LoVo (cell line): ENCODE results near the gene MED8.
"Not testable (repeated sequence)": the region's sequence is repeated elsewhere in the genome, so short reads cannot be mapped to it uniquely, and the experiment has no call there.

Experiments
- DNase-seq: peaks from one replicate; pipeline ENCODE4 v3.0.0-alpha.2; 2016; ENCODE audit warnings: low spot score

MED8 gene

DNA sequence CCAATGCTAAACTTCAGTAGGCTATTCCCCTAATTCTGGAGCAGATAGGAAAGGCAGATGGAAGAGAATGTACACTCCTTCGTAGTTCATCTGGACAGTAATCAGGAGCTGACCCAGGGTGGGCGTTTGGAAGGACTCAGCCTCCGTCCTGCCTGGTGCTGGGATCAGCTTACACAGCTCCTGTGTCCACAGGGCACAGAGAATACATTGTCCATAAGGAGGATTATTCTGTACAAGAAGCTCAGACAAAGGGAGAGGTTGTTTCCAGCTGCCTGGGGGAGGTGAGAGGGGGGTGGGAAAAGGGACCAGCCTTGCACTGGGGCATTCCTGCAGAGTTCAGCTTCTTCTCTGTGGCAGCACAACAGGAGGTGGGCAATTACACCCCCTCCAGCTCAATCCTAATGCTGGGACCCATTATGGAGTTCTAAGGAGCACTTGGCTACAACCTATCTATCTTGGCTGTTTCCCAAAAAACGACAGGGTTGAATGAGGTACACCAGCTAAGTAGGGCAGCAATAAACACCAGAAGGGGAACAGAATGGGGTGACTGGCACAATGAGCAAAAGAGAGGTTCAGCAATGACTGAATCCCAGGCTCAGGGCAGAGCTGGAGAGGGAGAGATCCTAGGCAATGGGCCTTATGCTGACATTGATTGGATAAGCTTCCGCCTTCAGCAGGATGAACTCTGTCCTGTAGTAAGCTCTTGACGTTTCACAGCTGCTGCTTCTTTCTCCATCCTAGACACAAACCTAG is 7.4 kb downstream of the MED8 start:
- DNase-seq, result no peak

DNA sequence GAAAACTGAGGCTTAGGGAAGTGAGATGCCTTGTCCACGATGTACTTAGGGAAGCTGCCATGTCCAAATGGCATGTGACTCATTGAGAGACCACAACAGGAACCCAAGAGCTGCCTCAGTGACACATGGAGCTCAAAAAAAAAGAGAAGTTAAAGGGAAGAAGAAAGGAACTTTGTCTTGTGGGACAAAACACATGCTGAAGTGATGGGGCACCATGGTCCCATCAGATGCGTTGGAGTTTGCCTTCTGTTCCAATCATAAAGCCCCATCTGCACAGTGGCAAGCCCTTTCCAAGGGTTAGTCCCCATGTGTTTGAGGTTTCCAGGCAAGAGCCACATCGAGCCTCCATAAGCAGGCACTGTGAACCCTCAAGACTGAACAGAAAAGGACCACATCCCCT is 8.0 kb downstream of the MED8 start:
- no peak for DNase-seq

DNA sequence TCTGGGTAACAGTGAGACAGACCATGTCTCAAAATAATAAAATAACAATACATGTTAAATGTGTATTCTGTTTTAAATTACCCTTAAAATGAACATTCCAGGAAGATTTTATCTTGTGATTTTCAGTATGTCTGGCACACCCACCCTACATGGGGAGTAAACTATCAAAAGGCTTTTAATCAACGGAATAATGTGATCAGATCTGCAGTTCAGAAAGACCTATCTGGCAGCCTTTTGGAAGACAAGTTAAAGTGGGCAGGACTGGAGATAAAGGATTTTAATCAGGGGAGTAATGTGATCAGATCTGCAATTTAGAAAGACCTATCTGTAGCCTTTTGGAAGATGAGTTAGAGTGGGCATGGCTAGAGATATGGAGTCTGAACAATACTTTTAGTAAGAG is 10.1 kb downstream of the MED8 start:
- no peak for DNase-seq

DNA sequence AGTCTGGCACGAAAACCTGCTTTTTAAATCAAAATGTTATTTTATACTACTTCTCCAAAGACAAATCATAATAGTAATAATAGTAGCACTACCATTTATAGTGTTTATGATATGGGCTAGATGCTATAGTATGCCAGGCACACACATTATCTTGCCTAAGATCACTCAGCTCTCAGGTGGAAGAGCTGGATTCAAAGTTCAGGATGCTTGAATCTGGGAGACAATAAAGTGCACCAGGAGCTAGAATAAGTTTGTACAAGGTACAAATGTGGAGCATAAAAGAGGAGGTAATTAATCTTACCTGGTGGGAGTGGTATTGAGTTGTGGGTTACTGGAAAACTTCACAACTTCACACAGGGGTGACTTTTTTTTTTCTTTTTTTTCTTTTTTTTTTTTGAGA is 11.8 kb downstream of the MED8 start:
- DNase-seq, result no peak

DNA sequence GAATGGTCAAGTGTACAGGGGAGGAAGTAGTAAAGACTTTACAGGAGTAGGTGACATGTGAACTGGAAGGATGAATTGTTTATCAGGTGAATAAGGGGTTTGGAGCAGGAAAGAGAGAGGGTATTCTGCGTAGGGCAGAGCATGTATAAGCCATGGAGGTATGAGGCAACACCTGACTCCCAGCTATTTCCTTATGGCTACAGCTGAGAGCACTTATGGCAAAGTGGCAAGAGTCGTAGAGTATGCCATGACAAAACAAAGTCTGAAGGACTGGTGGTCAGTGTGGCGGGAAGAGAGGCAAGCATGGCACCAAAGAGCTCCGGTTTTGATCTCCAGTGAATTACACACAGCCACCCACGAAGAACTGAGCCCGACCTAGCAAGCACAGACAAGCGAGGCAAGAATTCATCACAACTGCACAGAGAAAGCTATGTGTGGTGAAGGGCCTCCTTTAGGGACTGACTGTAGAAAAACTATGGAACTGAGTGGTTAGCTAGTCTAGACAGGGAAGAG is 12.8 kb downstream of the MED8 start:
- no peak for DNase-seq

DNA sequence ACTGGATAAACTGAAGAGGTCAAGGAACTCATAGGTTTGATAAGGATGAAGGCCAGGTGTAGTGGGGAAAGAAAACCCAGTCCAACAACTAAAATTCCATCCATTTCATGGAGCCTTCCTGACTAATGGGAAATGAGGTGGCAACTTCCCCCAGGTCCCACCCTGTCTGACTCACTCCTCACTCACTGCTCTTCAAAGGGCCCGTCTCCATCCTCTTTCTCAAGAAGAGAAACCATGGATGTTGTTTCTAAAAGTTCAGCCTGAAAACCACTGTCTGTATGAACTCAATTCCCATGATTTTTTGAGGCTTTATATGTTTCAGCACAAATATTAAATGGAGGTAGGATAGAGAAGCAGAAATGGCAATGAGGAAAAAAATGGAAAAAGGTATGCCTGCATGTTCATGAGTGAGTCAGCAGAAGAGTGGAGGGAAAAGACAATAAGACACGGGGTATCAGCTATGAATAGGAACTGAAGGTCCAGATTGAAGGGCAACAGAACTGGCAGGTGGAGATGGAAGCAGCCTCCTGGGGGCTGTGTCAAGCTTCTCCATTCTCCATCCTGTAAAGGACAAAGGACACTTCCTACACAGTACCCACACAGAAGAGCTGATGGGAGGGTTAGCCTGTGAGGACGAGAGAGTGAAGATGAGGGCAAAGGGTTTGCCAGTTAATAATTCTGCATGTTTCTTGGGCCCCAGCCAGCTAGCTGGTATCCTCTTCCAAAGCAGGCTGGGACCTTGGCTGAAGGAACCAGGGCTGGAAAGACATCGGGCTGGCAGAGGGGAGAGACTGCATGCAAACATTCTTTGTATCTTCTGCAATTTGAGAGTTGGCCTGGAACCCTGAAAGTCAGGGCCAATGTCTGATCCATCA is 16.3 kb downstream of the MED8 start:
- DNase-seq, result peak; percentile 88

DNA sequence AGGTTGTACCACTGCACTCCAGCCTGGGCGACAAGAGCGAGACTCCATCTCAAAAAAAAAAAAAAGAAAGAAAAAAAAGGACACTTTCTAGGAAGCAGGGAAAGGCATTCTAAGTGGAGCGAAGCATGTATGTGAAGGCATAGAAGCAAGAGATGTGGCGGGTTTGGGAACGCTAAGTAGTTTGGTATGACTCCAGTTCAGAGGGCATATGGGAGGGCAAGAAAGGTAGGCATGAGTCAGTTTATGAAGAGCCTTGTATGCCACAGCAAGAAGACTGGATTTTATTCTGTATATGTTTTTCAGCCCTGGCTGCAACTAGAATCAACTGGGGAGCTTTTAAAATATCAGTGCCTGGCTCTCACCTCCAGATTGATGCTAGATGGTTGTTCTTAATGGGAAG is 17.4 kb downstream of the MED8 start:
- peak; percentile 37 for DNase-seq

DNA sequence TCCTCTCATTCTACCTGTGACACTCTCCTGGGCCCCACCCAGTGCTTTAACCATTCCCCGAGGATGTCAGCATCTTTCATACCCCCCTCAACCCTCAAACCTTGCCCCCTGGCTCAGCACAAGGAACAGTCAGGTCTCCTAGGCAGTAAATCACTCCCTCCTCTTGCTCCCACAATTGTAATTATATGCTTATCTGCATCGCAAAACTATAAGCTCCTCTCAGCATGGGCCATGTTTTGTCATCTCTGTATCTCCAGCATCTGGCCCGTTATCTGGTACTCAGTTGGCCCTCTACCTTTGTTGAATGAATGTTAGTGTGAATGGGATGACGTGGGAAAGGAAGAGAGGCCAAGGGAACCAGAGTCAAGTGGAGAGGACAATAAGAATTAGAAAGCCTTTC is 19.0 kb downstream of the MED8 start:
- no peak for DNase-seq

DNA sequence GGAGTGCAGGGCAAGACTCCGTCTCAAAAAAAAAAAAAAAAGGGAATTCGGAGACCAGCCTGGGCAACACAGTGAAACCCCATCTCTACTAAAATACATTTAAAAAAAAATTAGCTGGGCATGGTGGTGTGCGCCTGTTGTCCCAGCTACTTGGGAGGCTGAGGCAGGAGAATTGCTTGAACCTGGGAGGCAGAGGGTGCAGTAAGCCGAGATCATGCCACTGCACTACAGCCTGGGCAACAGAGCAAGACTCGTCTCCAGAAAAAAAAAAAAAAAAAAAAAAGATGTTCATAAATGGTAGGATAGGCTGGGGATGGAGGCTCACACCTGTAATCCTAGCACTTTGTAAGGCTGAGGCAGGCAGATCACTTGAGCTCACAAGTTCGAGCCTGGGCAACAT is 19.8 kb downstream of the MED8 start:
- DNase-seq, result not testable (repeated sequence)

DNA sequence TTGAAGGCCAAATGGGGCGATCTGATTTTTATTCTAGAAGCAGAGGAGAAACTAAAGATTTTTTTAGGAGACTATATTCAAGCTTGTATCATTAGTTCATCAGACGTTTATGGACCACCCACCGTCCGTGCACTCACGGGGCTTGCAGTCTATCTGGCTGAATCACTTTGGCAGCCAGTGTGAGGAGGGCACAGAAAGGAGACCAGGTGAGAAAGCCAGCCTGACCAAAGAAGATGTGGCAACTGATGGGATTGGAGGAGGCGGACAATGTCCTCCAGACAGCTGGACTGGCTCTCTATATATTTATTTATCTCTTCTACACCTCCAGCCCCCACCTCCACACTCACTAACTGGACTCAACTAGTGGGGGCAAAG is 21.0 kb downstream of the MED8 start:
- DNase-seq, result peak; percentile 32

DNA sequence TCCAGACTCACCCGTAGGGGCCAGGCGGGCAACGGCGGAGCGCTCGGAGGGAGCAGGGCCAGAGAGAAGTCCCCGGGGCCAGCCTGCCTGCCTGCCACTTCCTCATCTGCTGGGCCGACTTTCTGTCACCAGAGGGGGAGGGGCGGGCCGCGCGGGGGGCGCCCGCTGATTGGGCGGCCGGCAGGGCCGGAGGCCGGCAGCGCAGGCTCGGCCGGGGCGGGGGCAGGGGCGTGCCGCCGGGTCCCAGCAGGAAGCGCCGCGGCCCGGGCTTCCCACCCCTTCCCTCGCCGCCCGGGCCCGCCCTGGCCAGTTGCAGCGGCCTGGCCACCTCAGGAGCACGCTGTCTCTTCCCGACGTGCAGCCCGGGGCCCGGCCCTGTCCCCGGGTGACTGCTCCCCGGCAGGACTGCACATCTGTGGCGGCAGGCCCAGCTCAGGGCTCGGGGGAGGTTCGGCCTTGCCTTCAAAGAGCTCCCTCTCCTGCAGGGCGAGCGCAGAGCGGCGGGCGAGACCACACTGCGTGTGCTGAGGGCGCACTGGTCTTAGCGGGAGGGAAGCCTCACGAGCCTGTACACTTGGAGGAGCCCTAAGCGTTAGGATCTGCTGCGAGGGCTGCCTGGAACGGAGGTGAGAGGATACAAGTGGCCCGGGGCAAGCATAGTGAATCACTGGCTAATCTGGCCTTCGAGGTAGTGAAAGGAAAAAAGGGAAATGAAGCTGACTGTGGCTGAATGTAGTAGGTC is 21.5 kb downstream of the MED8 start, which contains the start of gene ELOVL1:
ELOVL1 (minus strand) TSS at position 108 of the 742 bp plus-strand sequence. CDS start 2,402 bp downstream, outside the sequence.
- DNase-seq, result peak; percentile 91

DNA sequence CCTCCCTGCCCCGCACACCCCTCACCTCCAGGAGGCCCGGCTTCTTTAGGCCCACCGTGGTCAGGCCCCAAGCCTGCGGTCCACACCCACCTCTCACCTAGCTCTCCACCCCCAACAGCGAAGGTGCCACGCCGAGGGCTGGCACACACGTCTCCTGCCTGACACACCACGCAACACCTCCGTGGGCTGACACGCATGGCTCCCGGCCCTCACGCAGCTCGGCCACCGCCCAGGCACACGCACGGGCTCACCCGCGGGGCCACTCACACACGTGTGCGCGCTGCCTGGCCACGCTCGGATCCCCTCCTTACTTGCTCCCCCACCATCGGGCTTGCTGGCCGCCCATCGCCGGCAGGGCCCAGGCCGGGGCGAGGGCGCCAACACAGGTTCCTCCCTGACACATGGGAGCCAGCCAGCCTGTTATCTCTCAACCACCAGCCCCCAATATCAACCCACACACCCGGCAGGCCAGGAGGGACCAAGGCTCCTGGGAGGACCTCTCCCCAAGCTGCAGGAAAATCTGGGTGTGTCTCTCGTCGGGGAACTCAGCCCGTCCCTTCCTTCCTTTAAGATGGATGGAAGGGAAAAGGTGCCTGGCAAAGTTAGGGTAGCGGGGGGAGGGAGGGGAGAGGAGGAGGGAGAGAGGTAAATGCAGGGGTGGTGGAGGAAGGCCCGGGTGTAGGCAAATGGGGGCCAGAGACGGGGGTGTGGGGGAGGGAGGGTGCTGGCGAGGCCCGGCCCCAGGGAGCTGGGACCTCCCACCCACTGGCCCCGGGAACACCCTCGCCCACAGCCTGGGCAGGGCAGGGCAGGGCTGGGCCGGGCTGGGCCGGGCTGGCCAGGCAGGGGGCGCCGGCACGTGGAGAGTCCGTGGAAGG is 22.3 kb downstream of the MED8 start:
- DNase-seq, result no peak

DNA sequence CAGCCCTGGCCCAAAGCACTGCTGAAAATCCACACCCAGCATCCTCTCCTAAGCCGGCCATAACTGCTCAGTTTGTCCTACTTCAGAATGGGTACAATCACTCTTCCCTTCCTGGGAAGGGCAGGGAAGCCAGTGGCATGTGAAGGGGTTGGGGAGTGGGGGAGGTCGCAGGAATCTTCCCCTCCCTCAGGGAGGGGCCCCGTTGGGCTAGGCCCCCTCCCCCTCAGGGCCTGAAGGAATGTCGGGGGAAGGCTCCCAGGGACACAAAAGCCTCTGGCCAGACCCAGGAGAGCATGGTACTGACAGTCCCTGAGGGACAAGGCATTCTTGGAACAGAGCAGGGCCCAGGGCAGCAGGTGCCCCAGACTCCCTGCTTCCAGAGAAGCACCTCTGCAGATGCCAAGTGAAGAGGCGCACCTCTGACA is 23.0 kb downstream of the MED8 start:
- DNase-seq, result no peak

DNA sequence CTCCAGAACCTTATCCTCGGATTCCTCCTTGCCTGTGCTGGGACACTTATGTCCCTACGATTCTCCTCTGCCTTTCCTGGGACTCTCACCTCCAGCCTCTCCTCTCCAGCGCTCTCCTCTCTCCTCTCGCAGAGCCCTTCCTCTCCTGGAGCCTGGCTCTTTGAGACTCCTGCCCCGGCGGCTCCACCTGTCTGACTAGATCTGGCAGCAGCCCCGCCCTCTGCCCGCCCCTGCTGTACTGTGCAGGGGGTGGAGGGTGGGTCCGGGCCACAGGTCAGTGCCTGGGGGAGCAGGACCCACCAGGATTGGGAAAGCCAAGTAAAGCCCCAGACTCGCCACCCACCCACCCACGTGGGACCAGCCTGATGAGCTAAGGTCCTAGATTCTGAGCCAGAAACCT is 23.4 kb downstream of the MED8 start:
- DNase-seq, result peak; percentile 62

DNA sequence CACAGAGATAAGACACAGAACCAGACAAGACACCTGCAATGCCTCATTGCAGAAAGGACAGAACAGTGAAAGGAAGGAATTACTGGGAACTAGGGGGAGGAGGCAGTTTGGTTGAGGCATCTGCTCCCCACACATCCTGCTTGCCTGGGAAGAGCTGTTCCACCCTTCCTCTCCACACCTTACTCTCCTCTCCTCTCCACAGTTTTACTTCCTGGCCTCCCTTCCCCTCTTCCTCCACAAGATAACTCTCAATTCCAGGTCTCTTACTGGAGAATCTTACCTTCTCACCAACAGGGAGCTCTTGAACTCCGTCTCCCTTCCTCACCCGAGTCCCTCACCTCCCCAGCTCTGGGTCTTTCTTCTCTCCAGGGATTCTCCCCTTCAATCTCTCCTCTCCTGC is 23.9 kb downstream of the MED8 start:
- DNase-seq, result no peak

DNA sequence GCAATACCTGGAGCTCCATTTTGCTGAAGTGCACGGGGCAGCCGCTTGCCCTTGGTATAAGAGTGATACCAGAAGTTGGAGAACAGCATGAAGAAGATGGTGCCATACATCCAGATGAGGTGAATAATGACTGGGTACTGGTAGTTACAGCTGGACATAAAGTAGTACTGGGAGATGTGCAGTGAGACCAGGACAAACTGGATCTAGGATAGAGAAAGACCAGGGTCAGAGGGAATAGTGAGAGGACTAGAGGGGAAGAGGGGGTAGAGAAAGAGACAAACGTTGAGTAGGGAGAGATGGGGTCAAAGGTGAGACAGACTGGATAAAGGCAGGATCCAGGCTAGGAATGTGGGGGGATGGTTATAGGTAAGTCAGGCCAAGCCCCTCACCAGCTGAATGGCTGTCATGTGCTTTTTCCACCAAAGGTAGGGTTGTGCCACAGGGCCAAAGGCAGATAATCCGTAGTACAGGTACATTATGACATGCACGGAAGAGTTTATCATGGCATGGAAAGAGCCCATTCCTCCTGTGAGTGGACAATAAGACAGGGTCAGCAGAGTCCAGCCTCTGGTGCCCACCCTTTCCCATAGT is 25.6 kb downstream of the MED8 start:
- no peak for DNase-seq

DNA sequence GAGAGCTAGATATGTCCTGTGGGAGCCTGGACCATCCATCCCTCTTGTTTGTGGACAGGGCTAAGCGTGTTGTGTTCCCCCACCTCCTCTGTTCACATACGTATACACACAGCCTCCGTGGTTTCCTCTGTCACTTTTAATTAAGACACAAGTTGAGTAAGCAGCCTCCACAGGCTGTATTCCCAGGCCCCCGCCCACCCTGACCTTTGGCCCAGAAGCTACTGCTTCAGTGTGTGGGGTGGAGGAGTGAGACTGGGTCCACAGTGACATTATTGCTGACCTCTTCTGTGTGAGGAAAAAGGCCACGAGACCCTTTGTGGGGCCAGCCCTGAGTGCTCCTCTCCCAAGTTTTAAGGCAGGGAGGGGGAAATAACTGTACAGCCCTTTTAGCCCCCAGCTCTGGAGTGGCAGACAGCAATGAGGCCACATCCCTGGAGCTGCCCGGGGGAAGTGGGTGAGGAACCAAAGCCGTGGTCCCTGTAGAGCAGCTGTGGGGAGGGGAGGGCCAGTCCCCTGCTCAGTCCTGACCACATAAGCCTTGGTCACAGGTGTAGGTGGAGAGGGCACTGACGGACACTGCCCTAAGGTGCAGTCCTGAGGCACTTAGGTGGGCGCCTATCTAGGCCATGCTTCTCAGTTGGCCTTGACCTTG is 26.2 kb downstream of the MED8 start:
- DNase-seq, result no peak

DNA sequence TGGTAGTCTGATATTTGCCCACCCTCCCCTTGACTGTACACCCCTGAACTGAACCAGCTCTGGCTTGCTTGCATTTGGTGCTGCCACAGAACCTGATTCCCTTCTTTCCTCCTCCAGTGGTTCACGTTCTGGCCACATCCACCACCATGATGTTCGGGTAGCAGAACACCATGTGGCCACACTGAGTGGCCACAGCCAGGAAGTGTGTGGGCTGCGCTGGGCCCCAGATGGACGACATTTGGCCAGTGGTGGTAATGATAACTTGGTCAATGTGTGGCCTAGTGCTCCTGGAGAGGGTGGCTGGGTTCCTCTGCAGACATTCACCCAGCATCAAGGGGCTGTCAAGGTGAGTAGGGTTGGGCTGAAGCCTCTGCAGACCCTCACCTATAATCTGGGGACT is 29.0 kb downstream of the MED8 start:
- no peak for DNase-seq

DNA sequence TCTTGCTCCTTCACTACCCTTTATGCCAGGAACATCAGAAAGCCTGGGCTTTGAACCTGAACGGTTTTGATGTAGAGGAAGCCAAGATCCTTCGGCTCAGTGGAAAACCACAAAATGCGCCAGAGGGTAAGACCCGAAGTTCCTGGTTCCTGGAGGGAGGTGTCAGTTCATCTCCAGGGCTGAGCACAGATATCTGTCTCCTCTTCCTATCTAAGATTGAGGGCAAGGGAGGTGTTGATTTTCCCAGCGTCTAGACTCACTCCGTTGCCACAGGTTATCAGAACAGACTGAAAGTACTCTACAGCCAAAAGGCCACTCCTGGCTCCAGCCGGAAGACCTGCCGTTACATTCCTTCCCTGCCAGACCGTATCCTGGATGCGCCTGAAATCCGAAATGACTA is 29.9 kb downstream of the MED8 start:
- DNase-seq, result no peak
